Fibroblast of lung (primary cell): ENCODE results near the gene ADAMTS17. TPM values are rescaled to one million over a fixed set of nuclear protein-coding genes. Genes with fewer than 3 reads are reported as not detected.

Source experiments
- DNase-seq, 2 donors: peaks; one replicate each; pipeline versions ENCODE4 v3.0.0 to v3.0.0-alpha.2; 2010; ENCODE audit warnings: low read depth in 2 of 2
- H2AFZ ChIP-seq: 2 replicates; pipeline ENCODE4 v1.5.1; 2012; ENCODE audit warnings: low read length, control low read depth, inconsistent platforms
- H3K27ac ChIP-seq: 2 replicates; pipeline ENCODE4 v1.5.1; 2011; ENCODE audit warnings: low read length, control low read depth; ENCODE audit not compliant: insufficient read depth
- H3K27me3 ChIP-seq: 2 replicates; pipeline ENCODE4 v1.5.1; 2011; ENCODE audit warnings: mild to moderate bottlenecking, low read length; ENCODE audit not compliant: control insufficient read depth, insufficient read depth
- H3K36me3 ChIP-seq: 2 replicates; pipeline ENCODE4 v1.5.1; 2011; ENCODE audit warnings: low read length; ENCODE audit not compliant: control insufficient read depth, insufficient read depth
- H3K4me1 ChIP-seq: 2 replicates; pipeline ENCODE4 v1.5.1; 2011; ENCODE audit warnings: low read length; ENCODE audit not compliant: control insufficient read depth, insufficient read depth; ENCODE audit errors: extremely low read depth
- H3K4me2 ChIP-seq: 2 replicates; pipeline ENCODE4 v1.5.1; 2011; ENCODE audit warnings: low read length, control low read depth; ENCODE audit not compliant: insufficient read depth; ENCODE audit errors: extremely low read depth
- H3K4me3 ChIP-seq, 4 experiments: fragments of 200-600 bp in 1 of 4; sonication (generic) in 1 of 4; replicated peaks in 1 of 4; 2 replicates each; pipeline ENCODE4 v1.5.1; 2011 to 2016; ENCODE audit warnings: low read length in 4 of 4, low read depth in 3 of 4, mild to moderate bottlenecking in 3 of 4, control low read depth in 2 of 4, inconsistent platforms in 1 of 4, mixed read lengths in 1 of 4; ENCODE audit not compliant: insufficient read depth in 1 of 4; ENCODE audit errors: control extremely low read depth in 1 of 4
- H3K79me2 ChIP-seq: 2 replicates; pipeline ENCODE4 v1.5.1; 2012; ENCODE audit warnings: mild to moderate bottlenecking, low read length, inconsistent platforms; ENCODE audit not compliant: control insufficient read depth, insufficient read depth
- H3K9ac ChIP-seq: 2 replicates; pipeline ENCODE4 v1.5.1; 2011; ENCODE audit warnings: mild to moderate bottlenecking, low read length, control low read depth; ENCODE audit not compliant: insufficient read depth
- H3K9me3 ChIP-seq: 2 replicates; pipeline ENCODE4 v1.5.1; 2012; ENCODE audit warnings: low read depth, low read length; ENCODE audit not compliant: control insufficient read depth, insufficient read depth
- H4K20me1 ChIP-seq: 2 replicates; pipeline ENCODE4 v1.5.1; 2011; ENCODE audit warnings: low read length; ENCODE audit not compliant: control insufficient read depth, insufficient read depth; ENCODE audit errors: extremely low read depth
- CTCF ChIP-seq, 2 donors: IDR thresholded peaks in 1 of 2; conservative IDR thresholded peaks in 1 of 2; 1 replicate in 1 of 2; 2 replicates in 1 of 2; pipeline ENCODE4 v1.5.1; 2011 to 2012; ENCODE audit warnings: low read length in 2 of 2, control low read depth in 1 of 2, inconsistent platforms in 1 of 2, low read depth in 1 of 2, mild to moderate bottlenecking in 1 of 2
- EZH2 ChIP-seq: IDR thresholded peaks from 2 replicates; pipeline ENCODE4 v1.5.1; 2012; ENCODE audit warnings: low read length, control low read depth, mild to moderate bottlenecking; ENCODE audit errors: missing control alignments
- polyA plus RNA-seq, 2 donors: library from polyadenylated mRNA; depleted of rRNA in 1 of 2; stranded (reverse) in 1 of 2; unstranded in 1 of 2; fragments of >200 nt; gene quantifications; 2 replicates each; pipeline ENCODE4 v1.2.1, GENCODE V29; 2011 to 2012; ENCODE audit warnings: missing spikeins in 1 of 2
- total RNA-seq: library from RNA; depleted of rRNA; stranded (reverse); fragments of >200 nt; gene quantifications from 2 replicates; pipeline ENCODE4 v1.2.1, GENCODE V29; 2014

ADAMTS17 gene
- total and polyA plus RNA-seq, 2 donors (not counting 1 experiment from before 2014, with no cell fraction given), result 0.09 to 0.17 TPM

- Histone ChIP-seq H4K20me1 (no peaks in the 10 kb centered on the region), H3K79me2 (no peaks in the 10 kb centered on the region), H3K27ac (no peak overlapping the region), H3K9me3 (no peaks in the 10 kb centered on the region), H3K9ac (no peak overlapping the region), H2AFZ (no peak overlapping the region), H3K27me3 (no peaks in the 10 kb centered on the region), H3K4me3 (no peak overlapping the region), H3K4me1 (no peaks in the 10 kb centered on the region), H3K36me3 (no peaks in the 10 kb centered on the region), H3K4me2 (no peak overlapping the region)
- DNase-seq, result no peak
- no peak for TF ChIP-seq CTCF (conservative IDR thresholded peaks at IDR 0.05 in 1 of 2, IDR thresholded peaks at IDR 0.05 in 1 of 2; ENCODE audit: low read depth in 1 of 2, low read length in 2 of 2)
- no peak for TF ChIP-seq EZH2
These were observed 7.3 kb downstream of the ADAMTS17 start for GRCh38 chr15:100334456-100334855.

DNA sequence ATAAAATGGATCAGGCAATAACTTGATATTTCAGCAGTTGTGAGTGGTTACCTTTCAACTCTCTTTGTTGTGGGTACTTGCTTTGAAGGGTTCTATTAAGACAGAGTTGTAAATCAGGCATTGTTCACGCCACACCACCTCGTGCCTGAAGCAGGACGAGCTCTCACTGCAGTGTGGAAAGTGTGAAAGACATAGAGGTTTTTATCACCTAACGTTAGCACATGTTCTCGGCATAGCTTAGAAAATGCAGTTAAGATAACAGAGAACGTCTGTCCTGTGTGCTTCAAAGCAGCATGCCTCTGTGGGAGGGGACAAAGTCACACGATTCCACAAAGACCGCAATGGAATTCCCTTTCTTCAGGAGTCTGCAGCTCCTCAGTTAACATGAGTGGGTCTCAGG, 7.8 kb downstream of the ADAMTS17 start:
- no peak overlapping the region for H2AFZ ChIP-seq
- no peaks in the 10 kb centered on the region for H3K36me3 ChIP-seq
- no peak for TF ChIP-seq CTCF (conservative IDR thresholded peaks at IDR 0.05 in 1 of 2, IDR thresholded peaks at IDR 0.05 in 1 of 2; ENCODE audit: low read depth in 1 of 2, low read length in 2 of 2)
- TF ChIP-seq EZH2, result no peak
- H3K27me3 ChIP-seq, result no peaks in the 10 kb centered on the region
- no peaks in the 10 kb centered on the region for H3K9me3 ChIP-seq
- no peak overlapping the region for H3K4me2 ChIP-seq
- H3K4me1 ChIP-seq, result no peaks in the 10 kb centered on the region
- H3K4me3 ChIP-seq, result no peak overlapping the region
- no peak for DNase-seq
- no peak overlapping the region for H3K27ac ChIP-seq
- H3K9ac ChIP-seq, result no peak overlapping the region
- H4K20me1 ChIP-seq, result no peaks in the 10 kb centered on the region
- no peaks in the 10 kb centered on the region for H3K79me2 ChIP-seq

DNA sequence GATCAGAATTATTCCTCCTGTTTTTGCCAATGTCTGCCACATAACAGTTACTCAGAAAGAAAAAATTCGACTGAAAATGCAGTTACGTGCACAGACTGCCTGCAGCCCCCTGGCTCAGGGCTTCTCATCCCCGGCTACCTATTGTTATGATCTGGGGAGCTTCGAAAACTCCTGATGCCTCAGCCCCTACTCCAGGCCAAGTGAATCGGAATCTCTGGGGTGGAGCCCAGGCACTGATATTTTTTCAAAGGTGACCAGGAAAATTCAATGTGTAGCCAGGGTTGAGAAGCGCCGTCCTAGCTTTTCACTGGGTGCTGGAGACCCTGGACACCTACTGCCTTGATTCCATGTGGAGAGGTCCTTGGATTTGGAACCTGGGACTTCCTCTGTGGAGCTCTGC, 8.5 kb downstream of the ADAMTS17 start:
- H2AFZ ChIP-seq, result no peak overlapping the region
- no peaks in the 10 kb centered on the region for H3K4me1 ChIP-seq
- no peak overlapping the region for H3K9ac ChIP-seq
- H3K4me3 ChIP-seq, result no peak overlapping the region
- DNase-seq, result no peak
- H4K20me1 ChIP-seq, result no peaks in the 10 kb centered on the region
- H3K9me3 ChIP-seq, result no peaks in the 10 kb centered on the region
- TF ChIP-seq CTCF (conservative IDR thresholded peaks at IDR 0.05 in 1 of 2, IDR thresholded peaks at IDR 0.05 in 1 of 2; ENCODE audit: low read depth in 1 of 2, low read length in 2 of 2) (no peak), EZH2 (no peak)
- H3K4me2 ChIP-seq, result no peak overlapping the region
- no peaks in the 10 kb centered on the region for H3K36me3 ChIP-seq
- no peaks in the 10 kb centered on the region for H3K79me2 ChIP-seq
- H3K27ac ChIP-seq, result no peak overlapping the region
- no peaks in the 10 kb centered on the region for H3K27me3 ChIP-seq
